Measurements from ENCODE around the gene ARFGAP3. TPM values are rescaled to one million over a fixed set of nuclear protein-coding genes. Genes with fewer than 3 reads are reported as not detected.

The ARFGAP3 gene
- total RNA-seq, 1 experiment from 2014 or later: 15.0 TPM

DNA sequence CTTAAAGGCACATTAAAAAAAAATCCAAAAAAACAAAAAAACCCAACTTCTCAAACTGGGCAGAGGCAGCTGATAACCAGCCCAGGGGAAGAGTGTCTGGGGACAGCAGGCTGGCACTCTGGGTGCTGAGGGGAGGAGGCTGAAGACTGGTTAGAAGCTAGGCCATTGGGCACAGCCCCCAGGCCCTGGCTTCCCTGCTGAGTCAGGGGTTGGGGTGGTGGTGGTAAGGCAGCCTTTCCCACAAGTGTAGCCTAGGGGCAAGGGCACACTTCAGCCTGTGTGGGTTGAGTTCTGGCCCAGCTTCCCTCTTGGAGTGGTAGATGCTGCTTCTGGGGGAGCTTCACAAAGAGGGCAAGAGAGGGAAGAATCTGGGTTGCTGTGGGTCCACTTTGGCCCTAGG is 16.3 kb upstream of the ARFGAP3 start:
- no peaks in the 10 kb centered on the region for H4K20me1 ChIP-seq (ENCODE audit: control insufficient read depth, insufficient read depth, insufficient read length)
- no peak overlapping the region for H2BK120ac ChIP-seq (ENCODE audit: low read depth, low read length, poor library complexity, severe bottlenecking)
- Mint-ChIP-seq H3K36me3 (ENCODE audit: insufficient read depth in 1 of 3, low read depth in 3 of 3) (peaks cover 13 to 61% (median 52%) of the 10 kb centered on the region in 3 experiments), H3K4me1 (no peaks in the 10 kb centered on the region), H3K4me3 (no peak overlapping the region), H3K27ac (no peak overlapping the region), H3K9me3 (no peaks in the 10 kb centered on the region), H3K27me3 (ENCODE audit: low read depth) (no peaks in the 10 kb centered on the region)
- no peak overlapping the region for H2BK20ac ChIP-seq (ENCODE audit: low read depth, low read length, poor library complexity, severe bottlenecking)
- no peak overlapping the region for H2AK5ac ChIP-seq (ENCODE audit: insufficient read length, low read length)
- H2BK15ac ChIP-seq (ENCODE audit: low read depth, low read length): no peak overlapping the region
- no peak overlapping the region for H4K5ac ChIP-seq (ENCODE audit: insufficient read length, low read depth, low read length)
- H3K79me2 ChIP-seq (ENCODE audit: insufficient read depth, low read length): no peaks in the 10 kb centered on the region
- no peak overlapping the region for H3K4ac ChIP-seq (ENCODE audit: low read depth, low read length)
- no peak overlapping the region for H2AFZ ChIP-seq (ENCODE audit: low read length)
- DNase-seq: no peak
- H3K9ac ChIP-seq (ENCODE audit: extremely low read depth, insufficient read length, low read length): no peak overlapping the region
- no peaks in the 10 kb centered on the region for H3K27me3 ChIP-seq (ENCODE audit: insufficient read depth, low read length)
- H2BK5ac ChIP-seq (ENCODE audit: insufficient read length, low read length): no peak overlapping the region
- no peaks in the 10 kb centered on the region for H3K9me3 ChIP-seq (ENCODE audit: control insufficient read depth, low read depth, low read length)
- no peak overlapping the region for H3K27ac ChIP-seq (ENCODE audit: insufficient read length, low read depth, low read length)
- H4K91ac ChIP-seq (ENCODE audit: insufficient read length, low read depth, low read length): no peak overlapping the region
- H3K23ac ChIP-seq (ENCODE audit: insufficient read length, low read depth, low read length): no peak overlapping the region
- H3K4me2 ChIP-seq (ENCODE audit: insufficient read depth, insufficient read length, low read length): no peak overlapping the region
- no peaks in the 10 kb centered on the region for H3K23me2 ChIP-seq (ENCODE audit: insufficient read length, low read depth, low read length, poor library complexity, severe bottlenecking)
- H3K4me1 ChIP-seq (ENCODE audit: insufficient read depth, low read length): no peaks in the 10 kb centered on the region
- TF ChIP-seq CTCF (conservative IDR thresholded peaks at IDR 0.05): no peak
- H4K8ac ChIP-seq (replicated peaks; ENCODE audit: insufficient read length, low read depth, low read length): no peak overlapping the region
- no peak overlapping the region for H3K14ac ChIP-seq (ENCODE audit: insufficient read depth, low read length)
- H3K79me1 ChIP-seq (ENCODE audit: insufficient read depth, low read depth, low read length, poor library complexity, severe bottlenecking): no peaks in the 10 kb centered on the region
- no peak overlapping the region for H3T11ph ChIP-seq (ENCODE audit: low read length)
- H2BK12ac ChIP-seq (ENCODE audit: insufficient read length, low read depth, low read length): no peak overlapping the region
- no peak overlapping the region for H3K56ac ChIP-seq (ENCODE audit: insufficient read length, low read depth, low read length)
- H3K18ac ChIP-seq (ENCODE audit: insufficient read length, low read depth, low read length): no peak overlapping the region

All from H9 (cell line).